H9 (cell line): Measurements from ENCODE around the gene PTGIR. TPM values are rescaled to one million over a fixed set of nuclear protein-coding genes. Genes with fewer than 3 reads are reported as not detected.

Source experiments
- DNase-seq: peaks from one replicate; pipeline ENCODE4 v3.0.0-alpha.2; 2017
- H2AFZ ChIP-seq: one replicate; pipeline ENCODE4 v1.6.1; 2013; ENCODE audit warnings: mild to moderate bottlenecking, low read length, control low read depth, moderate library complexity
- H2AK5ac ChIP-seq: 2 replicates; pipeline ENCODE4 v1.6.1; 2013; ENCODE audit warnings: low read length, control low read depth, mixed read lengths; ENCODE audit not compliant: insufficient read length
- H2BK120ac ChIP-seq: one replicate; pipeline ENCODE4 v1.6.1; 2013; ENCODE audit warnings: low read depth, mild to moderate bottlenecking, low read length, control low read depth, inconsistent platforms; ENCODE audit not compliant: poor library complexity, severe bottlenecking
- H2BK12ac ChIP-seq: 2 replicates; pipeline ENCODE4 v1.6.1; 2013; ENCODE audit warnings: low read length, control low read depth, mixed read lengths, low read depth; ENCODE audit not compliant: insufficient read length
- H2BK15ac ChIP-seq: 2 replicates; pipeline ENCODE4 v1.6.1; 2013; ENCODE audit warnings: low read depth, low read length, control low read depth
- H2BK20ac ChIP-seq: one replicate; pipeline ENCODE4 v1.6.1; 2013; ENCODE audit warnings: low read depth, mild to moderate bottlenecking, low read length, control low read depth, inconsistent platforms; ENCODE audit not compliant: poor library complexity, severe bottlenecking
- H2BK5ac ChIP-seq: 2 replicates; pipeline ENCODE4 v1.6.1; 2013; ENCODE audit warnings: low read length, control low read depth, mixed read lengths; ENCODE audit not compliant: insufficient read length
- H3K14ac ChIP-seq: 2 replicates; pipeline ENCODE4 v1.6.1; 2013; ENCODE audit warnings: low read length, control low read depth; ENCODE audit not compliant: insufficient read depth
- H3K18ac ChIP-seq: 2 replicates; pipeline ENCODE4 v1.6.1; 2013; ENCODE audit warnings: low read depth, mild to moderate bottlenecking, mixed read lengths, low read length, control low read depth; ENCODE audit not compliant: insufficient read length
- H3K23ac ChIP-seq: 2 replicates; pipeline ENCODE4 v1.6.1; 2013; ENCODE audit warnings: low read length, control low read depth, mixed read lengths, low read depth; ENCODE audit not compliant: insufficient read length
- H3K23me2 ChIP-seq: 2 replicates; pipeline ENCODE4 v1.6.1; 2013; ENCODE audit warnings: low read depth, mild to moderate bottlenecking, mixed read lengths, low read length, control low read depth; ENCODE audit not compliant: insufficient read length, poor library complexity, severe bottlenecking
- H3K27ac ChIP-seq: 2 replicates; pipeline ENCODE4 v1.5.1; 2013; ENCODE audit warnings: low read length, control low read depth, mixed read lengths, low read depth; ENCODE audit not compliant: insufficient read length
- H3K27me3 ChIP-seq: 2 replicates; pipeline ENCODE4 v1.6.1; 2013; ENCODE audit warnings: low read length, control low read depth, inconsistent platforms; ENCODE audit not compliant: insufficient read depth
- H3K4ac ChIP-seq: 2 replicates; pipeline ENCODE4 v1.6.1; 2013; ENCODE audit warnings: low read depth, mild to moderate bottlenecking, control low read depth, inconsistent platforms, low read length, moderate library complexity
- H3K4me1 ChIP-seq: 2 replicates; pipeline ENCODE4 v1.6.1; 2013; ENCODE audit warnings: low read length, control low read depth, inconsistent platforms; ENCODE audit not compliant: insufficient read depth
- H3K4me2 ChIP-seq: 2 replicates; pipeline ENCODE4 v1.6.1; 2013; ENCODE audit warnings: low read length, control low read depth, mixed read lengths; ENCODE audit not compliant: insufficient read length, insufficient read depth
- H3K56ac ChIP-seq: 2 replicates; pipeline ENCODE4 v1.6.1; 2013; ENCODE audit warnings: low read depth, mild to moderate bottlenecking, mixed read lengths, low read length, control low read depth; ENCODE audit not compliant: insufficient read length
- H3K79me1 ChIP-seq: 2 replicates; pipeline ENCODE4 v1.6.1; 2013; ENCODE audit warnings: low read depth, mild to moderate bottlenecking, moderate library complexity, low read length, control low read depth, inconsistent platforms; ENCODE audit not compliant: insufficient read depth, poor library complexity, severe bottlenecking
- H3K79me2 ChIP-seq: 2 replicates; pipeline ENCODE4 v1.6.1; 2013; ENCODE audit warnings: low read length, control low read depth, inconsistent platforms; ENCODE audit not compliant: insufficient read depth
- H3K9ac ChIP-seq: 2 replicates; pipeline ENCODE4 v1.6.1; 2013; ENCODE audit warnings: low read length, control low read depth, mixed read lengths; ENCODE audit not compliant: insufficient read length; ENCODE audit errors: extremely low read depth
- H3K9me3 ChIP-seq: one replicate; pipeline ENCODE4 v1.6.1; 2013; ENCODE audit warnings: low read depth, low read length, inconsistent platforms; ENCODE audit not compliant: control insufficient read depth
- H3T11ph ChIP-seq: one replicate; pipeline ENCODE4 v1.6.1; 2013; ENCODE audit warnings: mild to moderate bottlenecking, low read length, control low read depth, inconsistent platforms
- H4K20me1 ChIP-seq: one replicate; pipeline ENCODE4 v1.6.1; 2013; ENCODE audit not compliant: control insufficient read depth, insufficient read length, insufficient read depth
- H4K5ac ChIP-seq: 2 replicates; pipeline ENCODE4 v1.6.1; 2013; ENCODE audit warnings: low read depth, mild to moderate bottlenecking, mixed read lengths, low read length, control low read depth; ENCODE audit not compliant: insufficient read length
- H4K8ac ChIP-seq: replicated peaks from 2 replicates; pipeline ENCODE4 v1.6.1; 2013; ENCODE audit warnings: low read length, control low read depth, mixed read lengths, low read depth; ENCODE audit not compliant: insufficient read length
- H4K91ac ChIP-seq: 2 replicates; pipeline ENCODE4 v1.6.1; 2013; ENCODE audit warnings: low read depth, mild to moderate bottlenecking, moderate library complexity, mixed read lengths, low read length, control low read depth; ENCODE audit not compliant: insufficient read length
- H3K27ac Mint-ChIP-seq, 3 experiments: 2 replicates in 2 of 3; 3 replicates in 1 of 3; pipeline ENCODE4 v1.8.0; 2020 to 2021; ENCODE audit warnings: mixed read lengths in 3 of 3, mild to moderate bottlenecking in 1 of 3, moderate library complexity in 1 of 3
- H3K27me3 Mint-ChIP-seq: 2 replicates; pipeline ENCODE4 v1.8.0; 2021; ENCODE audit warnings: low read depth, mild to moderate bottlenecking, moderate library complexity, mixed read lengths
- H3K36me3 Mint-ChIP-seq, 3 experiments: 2 replicates in 2 of 3; 3 replicates in 1 of 3; pipeline ENCODE4 v1.8.0; 2020 to 2021; ENCODE audit warnings: low read depth in 3 of 3, mixed read lengths in 3 of 3; ENCODE audit not compliant: insufficient read depth in 1 of 3
- H3K4me1 Mint-ChIP-seq, 2 experiments: 2 replicates each; pipeline ENCODE4 v1.8.0; 2020; ENCODE audit warnings: mixed read lengths in 2 of 2
- H3K4me3 Mint-ChIP-seq, 2 experiments: 2 replicates in 1 of 2; 3 replicates in 1 of 2; pipeline ENCODE4 v1.8.0; 2020 to 2021; ENCODE audit warnings: mild to moderate bottlenecking in 2 of 2, mixed read lengths in 2 of 2, moderate library complexity in 1 of 2
- H3K9me3 Mint-ChIP-seq, 2 experiments: 2 replicates in 1 of 2; 3 replicates in 1 of 2; pipeline ENCODE4 v1.8.0; 2020; ENCODE audit warnings: mild to moderate bottlenecking in 2 of 2, mixed read lengths in 2 of 2, moderate library complexity in 1 of 2
- CTCF ChIP-seq: fragments of 200-600 bp; sonication (generic); conservative IDR thresholded peaks from 3 replicates; pipeline ENCODE4 v1.8.0; 2021; ENCODE audit warnings: antibody characterized with exemption, mild to moderate bottlenecking
- WGBS: extraction: QIAGEN DNeasy Blood & Tissue Kit; methylation state at CpG from one replicate; pipeline ENCODE4 v1.1.7; 2013; ENCODE audit warnings: missing lambda C conversion rate, low lambda C conversion rate, mixed read lengths; ENCODE audit not compliant: insufficient read length; ENCODE audit errors: extremely low coverage; 5-methylcytosine and 5-hydroxymethylcytosine counted together
- total RNA-seq: library from RNA; stranded (reverse); gene quantifications from 2 replicates; pipeline ENCODE4 v1.2.1, GENCODE V29; 2021

Gene PTGIR
- total RNA-seq, 1 experiment from 2014 or later = not detected

GRCh38 chr19:46654621-46655152 is 29.8 kb upstream of the PTGIR start:
- 0 out of 2 replicates have a peak, but pooled peaks cover 2% of the 10 kb centered on the region for H3K4me1 ChIP-seq
- H2BK5ac ChIP-seq = no peak overlapping the region
- H3K79me1 ChIP-seq = no peaks in the 10 kb centered on the region
- H3K9ac ChIP-seq = no peak overlapping the region
- H2AK5ac ChIP-seq = no peak overlapping the region
- Mint-ChIP-seq H3K4me1 (peaks cover 15 to 26% of the 10 kb centered on the region in 2 experiments), H3K9me3 (peaks cover 0 to 7% of the 10 kb centered on the region in 2 experiments; a peak in 3 of 5 replicates), H3K36me3 (peaks cover 0 to 3% (median 0%) of the 10 kb centered on the region in 3 experiments; a peak in 1 of 7 replicates), H3K27ac (peak overlapping the region in 1 of 3 experiments; percentile 74; a peak in 2 of 7 replicates), H3K4me3 (peak overlapping the region in 1 of 2 experiments; percentile 48; a peak in 4 of 5 replicates), H3K27me3 (peaks cover 76% of the 10 kb centered on the region)
- H3T11ph ChIP-seq = no peak overlapping the region
- H3K18ac ChIP-seq = peak overlapping the region; percentile 8
- H3K27ac ChIP-seq = no peak overlapping the region
- H3K14ac ChIP-seq = no peak overlapping the region
- DNase-seq = no peak
- no peak overlapping the region for H3K56ac ChIP-seq
- no peak overlapping the region for H3K4me2 ChIP-seq
- H2BK12ac ChIP-seq = no peak overlapping the region
- WGBS = no CpG with 5 or more reads among the region's 16 CpGs
- no peak overlapping the region for H4K8ac ChIP-seq
- no peaks in the 10 kb centered on the region for H3K9me3 ChIP-seq
- H2BK20ac ChIP-seq = no peak overlapping the region
- no peak overlapping the region for H3K23ac ChIP-seq
- H4K91ac ChIP-seq = no peak overlapping the region
- no peak overlapping the region for H4K5ac ChIP-seq
- peaks cover 4% of the 10 kb centered on the region for H3K23me2 ChIP-seq
- H3K79me2 ChIP-seq = no peaks in the 10 kb centered on the region
- H4K20me1 ChIP-seq = no peaks in the 10 kb centered on the region
- no peak for TF ChIP-seq CTCF
- no peak overlapping the region for H2BK15ac ChIP-seq
- H2AFZ ChIP-seq = no peak overlapping the region
- H2BK120ac ChIP-seq = no peak overlapping the region
- H3K4ac ChIP-seq = no peak overlapping the region
- H3K27me3 ChIP-seq = peaks cover 5% of the 10 kb centered on the region; the same call in 1 of the 2 replicates
